Spleen (tissue), 7 donors: ENCODE data around the gene ASPDH.

Source experiments
- CTCF ChIP-seq, 11 experiments: fragments of 200-600 bp in 7 of 11; fragments of 450-650 bp in 4 of 11; sonication (generic) in 4 of 11; IDR thresholded peaks in 8 of 11; conservative IDR thresholded peaks in 3 of 11; 1 replicate in 7 of 11; 2 replicates in 4 of 11; pipeline versions ENCODE4 v1.4.0 to v1.8.0; 2016 to 2021; ENCODE audit warnings: antibody characterized with exemption in 11 of 11, inconsistent platforms in 4 of 11, mild to moderate bottlenecking in 1 of 11
- POLR2A ChIP-seq, 3 donors: fragments of 450-650 bp; IDR thresholded peaks; one replicate each; pipeline ENCODE4 v1.5.1; 2017; ENCODE audit warnings: antibody characterized with exemption in 3 of 3, mild to moderate bottlenecking in 1 of 3
- POLR2AphosphoS5 ChIP-seq, 3 donors: sonication (generic); formaldehyde crosslinking; IDR thresholded peaks; one replicate each; pipeline ENCODE4 v1.5.1; 2017; ENCODE audit warnings: antibody characterized with exemption in 3 of 3
- donor health status: DM: no; HTN: no; CAD: no; lungs with moderate emphysema.
- donor health status: DM: no; HTN: no; CAD: no.
- donor health status: DM: no; HTN: no; CAD: no.

- TF ChIP-seq CTCF (IDR thresholded peaks at IDR 0.05 in 8 of 11, conservative IDR thresholded peaks at IDR 0.05 in 3 of 11) (no peak), POLR2AphosphoS5 (IDR thresholded peaks at IDR 0.05) (no peak), POLR2A (IDR thresholded peaks at IDR 0.05) (no peak)
Observed at GRCh38 chr19:50537306-50537685, 23.6 kb upstream of the ASPDH start.
